ENCODE measurements around the gene GPR87.

GPR87 gene

DNA sequence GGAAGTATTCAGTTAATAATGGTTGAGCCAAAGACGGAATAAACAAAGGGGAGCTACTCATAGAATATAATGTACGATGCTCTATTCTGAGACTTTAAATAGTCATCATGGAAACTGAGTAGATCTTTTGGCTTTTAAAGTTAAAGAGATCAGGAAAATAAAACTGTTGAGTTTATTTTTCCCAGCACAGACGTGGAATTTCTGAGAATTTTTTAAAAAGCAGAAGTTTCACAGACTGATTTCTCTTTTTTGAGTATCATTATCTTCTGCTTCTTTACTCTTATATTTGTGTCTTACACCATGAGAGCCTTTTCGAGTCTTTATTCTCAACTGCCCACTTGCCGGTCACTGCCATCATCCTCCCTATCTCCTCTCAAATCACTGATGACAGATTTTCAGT lies 51.5 kb downstream of the GPR87 start:
- Histone ChIP-seq H3K9me3 (ENCODE audit: control insufficient read depth, insufficient read depth, low read depth, low read length) (no peaks in the 10 kb centered on the region), H3K4me1 (ENCODE audit: control insufficient read depth, insufficient read depth, low read length) (peaks cover 6% of the 10 kb centered on the region; the same call in 1 of the 2 replicates), H3K36me3 (ENCODE audit: control insufficient read depth, insufficient read depth, low read length) (no peaks in the 10 kb centered on the region), H3K27ac (ENCODE audit: low read depth, low read length) (no peak overlapping the region; the same call in 1 of the 2 replicates), H3K4me3 (ENCODE audit: low read depth, low read length) (no peak overlapping the region), H3K9ac (ENCODE audit: low read length) (no peak overlapping the region), H3K27me3 (ENCODE audit: control insufficient read depth, insufficient read depth, low read length) (no peaks in the 10 kb centered on the region)

DNA sequence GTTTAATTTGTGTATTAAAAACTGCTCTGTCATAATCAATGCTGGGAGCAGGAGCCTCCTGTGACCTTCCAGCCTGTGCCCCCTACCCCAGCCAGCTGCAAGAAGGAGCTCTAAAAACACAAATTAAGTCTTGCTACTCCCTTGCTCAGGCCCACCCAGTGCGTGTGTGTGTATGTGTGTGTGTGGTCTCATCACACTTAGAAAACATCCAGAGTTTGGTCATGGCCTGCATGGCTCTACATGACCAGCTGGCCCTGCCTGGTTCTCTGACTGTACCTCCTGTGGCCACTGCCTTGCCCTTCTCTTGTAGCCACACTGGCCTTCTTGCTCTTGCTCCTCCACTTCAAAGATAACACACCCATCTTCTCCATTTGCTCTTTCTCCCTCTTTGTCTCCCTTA lies 52.0 kb downstream of the GPR87 start:
- no peak overlapping the region for H3K4me3 ChIP-seq (ENCODE audit: low read depth, low read length)
- no peaks in the 10 kb centered on the region for H3K27me3 ChIP-seq (ENCODE audit: control insufficient read depth, insufficient read depth, low read length)
- H3K9ac ChIP-seq (ENCODE audit: low read length): no peak overlapping the region
- no peaks in the 10 kb centered on the region for H3K9me3 ChIP-seq (ENCODE audit: control insufficient read depth, insufficient read depth, low read depth, low read length)
- peaks cover 6% of the 10 kb centered on the region; the same call in 1 of the 2 replicates for H3K4me1 ChIP-seq (ENCODE audit: control insufficient read depth, insufficient read depth, low read length)
- H3K36me3 ChIP-seq (ENCODE audit: control insufficient read depth, insufficient read depth, low read length): no peaks in the 10 kb centered on the region
- H3K27ac ChIP-seq (ENCODE audit: low read depth, low read length): no peak overlapping the region

DNA sequence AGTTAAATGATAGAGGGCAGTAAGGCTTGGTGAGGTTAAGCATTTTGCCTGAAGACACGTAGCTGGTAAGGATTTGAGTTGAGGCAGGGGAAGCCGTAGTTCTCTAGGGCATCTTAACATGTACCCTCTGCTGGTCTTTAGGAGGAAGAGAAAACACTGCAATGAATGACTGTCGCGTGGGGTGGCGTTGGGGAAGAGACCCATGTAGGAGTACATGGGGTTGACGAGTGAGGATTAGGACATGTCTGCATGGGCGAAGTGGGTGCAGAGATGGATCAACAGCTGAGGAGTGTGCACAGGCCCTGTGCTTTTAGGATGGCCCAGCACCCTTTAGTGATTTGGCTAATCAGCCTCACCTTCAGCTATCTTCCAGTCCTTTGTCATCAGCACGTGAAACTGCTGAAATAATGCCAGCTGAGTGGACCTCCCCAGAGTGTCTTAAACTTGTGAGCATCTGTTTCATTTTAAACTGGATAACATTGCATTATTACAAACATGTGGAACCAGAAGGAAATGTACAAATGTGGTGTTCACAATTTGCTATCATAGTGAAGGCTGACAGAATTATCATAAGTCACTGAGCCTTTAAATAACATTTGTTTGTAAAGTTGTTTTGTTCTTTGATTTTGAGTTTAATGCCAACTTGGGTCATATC lies 53.6 kb downstream of the GPR87 start:
- no peak overlapping the region for H3K9ac ChIP-seq (ENCODE audit: low read length)
- peaks cover 6% of the 10 kb centered on the region; the same call in 1 of the 2 replicates for H3K4me1 ChIP-seq (ENCODE audit: control insufficient read depth, insufficient read depth, low read length)
- no peak overlapping the region for H3K4me3 ChIP-seq (ENCODE audit: low read depth, low read length)
- H3K9me3 ChIP-seq (ENCODE audit: control insufficient read depth, insufficient read depth, low read depth, low read length): no peaks in the 10 kb centered on the region
- no peaks in the 10 kb centered on the region for H3K27me3 ChIP-seq (ENCODE audit: control insufficient read depth, insufficient read depth, low read length)
- no peak overlapping the region for H3K27ac ChIP-seq (ENCODE audit: low read depth, low read length)
- no peaks in the 10 kb centered on the region for H3K36me3 ChIP-seq (ENCODE audit: control insufficient read depth, insufficient read depth, low read length)

DNA sequence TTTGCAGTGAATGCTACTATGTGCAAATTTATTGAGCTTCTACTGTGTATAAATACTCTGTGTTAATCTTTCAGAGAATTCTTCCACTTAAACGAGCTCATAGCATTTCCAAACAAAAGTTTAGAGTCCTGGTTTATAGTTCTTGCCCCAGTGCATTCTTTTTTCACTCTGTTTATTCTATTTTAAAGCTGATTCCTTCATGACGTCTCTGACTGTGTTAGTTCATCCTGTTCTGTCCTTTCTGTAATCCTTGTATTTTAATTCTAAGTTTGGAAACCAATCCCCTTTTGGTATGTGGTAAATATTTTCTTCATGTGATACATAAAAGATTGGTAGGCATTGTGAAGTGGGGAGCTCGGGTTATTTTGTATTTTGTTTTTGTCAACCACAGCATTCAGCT lies 57.0 kb downstream of the GPR87 start:
- Histone ChIP-seq H3K9ac (ENCODE audit: low read length) (no peak overlapping the region), H3K9me3 (ENCODE audit: control insufficient read depth, insufficient read depth, low read depth, low read length) (no peaks in the 10 kb centered on the region), H3K4me3 (ENCODE audit: low read depth, low read length) (no peak overlapping the region), H3K4me1 (ENCODE audit: control insufficient read depth, insufficient read depth, low read length) (no peaks in the 10 kb centered on the region), H3K27ac (ENCODE audit: low read depth, low read length) (no peak overlapping the region), H3K36me3 (ENCODE audit: control insufficient read depth, insufficient read depth, low read length) (no peaks in the 10 kb centered on the region), H3K27me3 (ENCODE audit: control insufficient read depth, insufficient read depth, low read length) (no peaks in the 10 kb centered on the region)

DNA sequence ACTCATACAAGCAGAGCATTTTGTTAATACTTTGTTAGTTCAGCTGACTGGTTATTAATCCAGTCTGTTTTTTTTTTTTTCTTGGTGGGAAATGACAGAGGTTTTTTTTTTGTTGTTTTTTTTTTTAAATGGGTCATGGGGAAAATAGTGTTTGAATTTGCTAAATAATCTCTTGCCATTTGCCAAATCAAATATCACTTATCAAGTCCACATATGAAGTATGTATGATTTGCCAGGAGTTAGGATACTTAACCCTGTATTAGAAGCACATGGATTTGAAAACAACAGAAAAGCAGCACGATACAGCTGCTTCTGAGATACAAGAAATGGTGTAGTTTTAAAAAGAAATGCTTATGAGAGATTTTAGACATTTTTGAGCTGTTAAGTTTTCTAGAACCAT lies 59.9 kb downstream of the GPR87 start:
- no peaks in the 10 kb centered on the region for H3K9me3 ChIP-seq (ENCODE audit: control insufficient read depth, insufficient read depth, low read depth, low read length)
- H3K27ac ChIP-seq (ENCODE audit: low read depth, low read length): no peak overlapping the region
- no peaks in the 10 kb centered on the region for H3K4me1 ChIP-seq (ENCODE audit: control insufficient read depth, insufficient read depth, low read length)
- H3K27me3 ChIP-seq (ENCODE audit: control insufficient read depth, insufficient read depth, low read length): no peaks in the 10 kb centered on the region
- no peaks in the 10 kb centered on the region for H3K36me3 ChIP-seq (ENCODE audit: control insufficient read depth, insufficient read depth, low read length)
- H3K9ac ChIP-seq (ENCODE audit: low read length): no peak overlapping the region
- no peak overlapping the region for H3K4me3 ChIP-seq (ENCODE audit: low read depth, low read length)

DNA sequence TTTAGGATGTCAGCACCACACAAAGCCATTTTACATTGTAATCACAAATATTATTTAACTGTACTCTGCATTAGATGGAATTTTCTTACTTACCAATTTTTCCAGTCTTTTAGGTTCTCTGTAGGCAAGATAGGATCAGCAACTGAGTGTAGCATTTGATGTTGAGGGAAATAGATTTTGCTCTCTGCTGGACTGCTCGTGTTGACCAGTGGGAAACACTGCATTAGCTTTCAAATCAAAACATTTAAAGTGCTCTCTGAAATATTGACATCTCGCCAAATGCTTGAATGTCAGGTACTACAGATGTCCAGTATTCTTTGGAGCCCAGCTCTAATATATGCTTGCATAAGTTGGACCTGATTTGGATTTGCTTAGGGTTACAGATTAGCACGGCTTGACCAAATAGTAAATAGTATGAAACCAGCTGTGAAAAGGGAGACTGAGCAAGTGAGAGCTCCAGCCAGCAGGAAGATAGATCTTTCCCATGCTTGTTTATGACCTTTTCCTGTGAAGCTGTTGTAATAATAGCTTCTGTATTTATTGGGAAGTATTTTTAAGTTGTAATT lies 67.8 kb downstream of the GPR87 start:
- no peak overlapping the region for H3K4me3 ChIP-seq (ENCODE audit: low read depth, low read length)
- no peaks in the 10 kb centered on the region for H3K4me1 ChIP-seq (ENCODE audit: control insufficient read depth, insufficient read depth, low read length)
- H3K27ac ChIP-seq (ENCODE audit: low read depth, low read length): no peak overlapping the region
- H3K9me3 ChIP-seq (ENCODE audit: control insufficient read depth, insufficient read depth, low read depth, low read length): no peaks in the 10 kb centered on the region
- H3K27me3 ChIP-seq (ENCODE audit: control insufficient read depth, insufficient read depth, low read length): no peaks in the 10 kb centered on the region
- H3K36me3 ChIP-seq (ENCODE audit: control insufficient read depth, insufficient read depth, low read length): no peaks in the 10 kb centered on the region
- no peak overlapping the region for H3K9ac ChIP-seq (ENCODE audit: low read length)

All from HUES6 (cell line).